Pons (tissue), 1 donor: ENCODE results near the gene AKAP8L.
A peak's percentile ranks its signal among the peaks of the same experiment; 100 is the strongest.

ENCODE experiments used
- DNase-seq: peaks from one replicate; pipeline ENCODE4 v3.0.0-alpha.2; 2016; ENCODE audit warnings: low spot score

Gene AKAP8L

GRCh38 chr19:15432629-15433518, 14.1 kb upstream of the AKAP8L start:
- peak; percentile 71 for DNase-seq

- DNase-seq, result no peak
Measured at GRCh38 chr19:15432018-15432494, 13.3 kb upstream of the AKAP8L start.

GRCh38 chr19:15431396-15432017, 12.7 kb upstream of the AKAP8L start:
- no peak for DNase-seq

- DNase-seq, result no peak
Measured at GRCh38 chr19:15430526-15431120, 11.8 kb upstream of the AKAP8L start.

DNA sequence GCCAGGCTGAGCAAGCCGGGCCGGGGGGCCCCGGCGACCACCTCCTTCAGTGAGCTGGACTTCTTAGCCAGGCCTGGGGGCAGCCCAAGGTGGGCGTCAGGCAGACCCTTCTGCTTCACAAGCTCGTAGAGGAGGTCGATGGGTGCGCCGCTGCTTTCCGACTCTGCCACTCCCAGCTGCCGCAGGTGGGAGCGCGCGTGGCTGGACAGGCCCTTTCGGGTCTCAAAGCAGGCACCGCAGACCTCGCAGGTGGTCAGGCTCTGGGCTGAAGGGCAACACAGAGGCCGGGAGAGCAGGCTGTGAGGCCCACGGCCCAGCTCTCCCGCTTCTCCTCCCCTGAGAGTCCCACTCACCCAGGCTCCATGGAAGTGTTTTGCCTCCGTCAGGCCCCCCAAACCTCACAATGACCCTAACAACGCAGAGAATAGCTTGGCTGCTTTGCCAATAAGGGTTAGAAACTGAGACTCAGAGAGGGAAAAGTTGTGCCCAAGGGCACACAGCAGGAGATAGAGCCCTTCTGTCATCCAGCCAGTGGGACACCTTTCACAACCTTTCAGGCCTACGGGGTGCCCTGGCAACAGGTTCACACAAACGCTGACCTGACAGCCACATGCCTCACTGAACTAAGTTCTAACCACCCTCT, 11.2 kb upstream of the AKAP8L start:
- no peak for DNase-seq

GRCh38 chr19:15428956-15429824, 10.4 kb upstream of the AKAP8L start:
- no peak for DNase-seq

DNA sequence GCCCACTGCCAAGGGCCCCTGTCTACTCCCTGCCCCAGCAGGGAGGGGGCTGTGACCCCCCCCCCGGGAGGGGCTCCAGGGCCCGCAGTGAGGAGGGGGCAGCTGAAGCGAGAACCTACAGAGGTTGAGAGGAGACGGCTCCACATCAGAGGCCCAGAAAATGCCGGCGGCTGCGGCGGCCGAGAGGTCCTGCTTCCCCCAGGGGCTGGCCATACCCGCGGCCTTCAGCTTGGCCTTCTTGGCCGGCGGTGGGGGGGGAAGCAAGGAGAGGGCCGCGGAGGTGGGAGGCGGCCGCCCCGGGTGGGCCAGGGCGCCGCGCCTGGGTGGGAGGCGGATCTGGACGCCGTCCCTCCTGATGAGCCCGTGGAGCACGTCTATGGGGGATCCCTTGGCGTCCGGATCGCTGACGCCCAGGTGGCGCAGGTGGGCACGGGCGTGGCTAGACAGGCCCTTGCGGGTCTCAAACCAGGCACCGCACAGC, 9.2 kb upstream of the AKAP8L start:
- no peak for DNase-seq

- DNase-seq, result no peak
Measured at GRCh38 chr19:15427350-15427700, 8.5 kb upstream of the AKAP8L start.

- DNase-seq, result no peak
Measured at GRCh38 chr19:15426485-15427349, 7.9 kb upstream of the AKAP8L start.

DNA sequence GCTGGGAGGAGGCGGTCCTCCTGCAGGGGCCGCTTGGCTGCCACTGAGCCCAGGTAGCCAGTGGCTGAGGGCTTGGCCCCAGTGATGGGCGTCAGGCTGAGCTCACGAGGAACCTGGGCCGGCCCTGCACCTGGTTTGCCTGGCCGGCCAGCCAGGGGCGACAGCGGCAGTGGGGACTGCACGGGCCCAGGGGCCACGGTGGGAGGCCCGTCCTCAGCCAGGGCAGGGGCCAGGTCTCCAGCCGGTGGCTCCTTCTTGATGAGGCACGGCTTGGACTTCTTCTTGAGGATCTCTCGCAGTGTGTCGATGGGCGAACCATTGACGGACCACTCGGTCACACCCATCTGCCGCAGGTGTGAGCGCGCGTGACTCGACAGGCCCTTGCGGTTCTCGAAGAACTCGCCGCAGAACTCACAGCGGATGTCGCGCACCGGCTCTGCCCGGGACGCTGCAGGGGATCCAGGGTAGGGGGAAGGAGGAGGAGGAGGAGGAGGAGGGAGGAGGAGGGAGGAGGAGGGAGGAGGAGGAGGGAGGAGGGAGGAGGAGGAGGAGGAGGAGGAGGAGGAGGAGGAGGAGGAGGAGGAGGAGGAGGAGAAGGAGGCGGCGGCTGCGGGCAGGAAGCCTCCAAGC, 6.6 kb upstream of the AKAP8L start:
- DNase-seq, result no peak

DNA sequence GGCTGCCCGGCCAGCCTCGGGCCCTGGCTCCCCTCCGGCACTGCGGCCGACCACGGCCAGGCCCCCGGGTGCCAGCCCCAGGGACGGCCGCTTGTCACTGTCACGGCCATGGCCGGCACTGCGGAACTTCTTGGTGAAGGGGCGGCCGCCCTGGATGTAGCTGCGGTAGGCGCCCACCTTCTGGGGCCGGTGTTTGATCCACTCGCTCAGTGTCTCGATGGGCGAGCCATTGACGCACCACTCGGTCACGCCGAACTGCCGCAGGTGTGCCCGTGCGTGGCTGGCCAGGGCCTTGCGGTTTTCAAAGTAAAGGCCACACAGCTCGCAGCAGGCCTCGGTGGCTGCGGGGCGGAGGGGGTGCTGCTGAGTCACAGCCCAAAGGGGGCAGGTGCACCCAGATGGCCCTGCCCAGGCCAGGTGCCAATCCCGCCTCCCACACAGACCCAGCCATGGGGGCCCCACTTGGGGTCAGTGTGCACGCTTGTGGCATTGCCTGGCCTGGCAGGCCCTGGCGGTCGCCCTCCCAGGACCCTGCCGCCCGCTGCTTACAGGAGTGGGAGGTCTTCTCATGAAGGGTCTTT, 6.0 kb upstream of the AKAP8L start:
- DNase-seq, result no peak

DNA sequence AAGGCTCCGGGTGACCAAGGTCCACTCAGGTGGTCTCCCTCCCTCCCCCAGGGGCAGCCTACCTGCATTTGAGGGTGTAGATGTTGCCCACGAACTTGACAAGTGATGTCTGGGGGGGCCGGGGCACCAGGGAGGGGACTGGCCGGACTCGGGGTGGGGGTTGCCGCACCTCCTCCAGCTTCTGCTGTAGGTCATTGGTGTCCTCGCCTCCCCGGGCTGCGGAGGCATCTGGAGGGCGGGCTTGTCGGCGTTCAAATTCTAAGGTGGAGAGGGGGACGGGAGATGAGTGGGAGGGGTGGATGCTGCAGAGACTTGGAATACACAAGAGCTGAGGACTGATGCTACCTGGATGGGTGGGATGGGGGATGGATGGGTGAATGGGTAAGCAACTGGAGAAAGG, 5.3 kb upstream of the AKAP8L start:
- DNase-seq, result no peak

GRCh38 chr19:15423130-15423529, 4.3 kb upstream of the AKAP8L start:
- DNase-seq, result no peak

GRCh38 chr19:15422296-15423075, 3.7 kb upstream of the AKAP8L start:
- DNase-seq, result no peak

DNA sequence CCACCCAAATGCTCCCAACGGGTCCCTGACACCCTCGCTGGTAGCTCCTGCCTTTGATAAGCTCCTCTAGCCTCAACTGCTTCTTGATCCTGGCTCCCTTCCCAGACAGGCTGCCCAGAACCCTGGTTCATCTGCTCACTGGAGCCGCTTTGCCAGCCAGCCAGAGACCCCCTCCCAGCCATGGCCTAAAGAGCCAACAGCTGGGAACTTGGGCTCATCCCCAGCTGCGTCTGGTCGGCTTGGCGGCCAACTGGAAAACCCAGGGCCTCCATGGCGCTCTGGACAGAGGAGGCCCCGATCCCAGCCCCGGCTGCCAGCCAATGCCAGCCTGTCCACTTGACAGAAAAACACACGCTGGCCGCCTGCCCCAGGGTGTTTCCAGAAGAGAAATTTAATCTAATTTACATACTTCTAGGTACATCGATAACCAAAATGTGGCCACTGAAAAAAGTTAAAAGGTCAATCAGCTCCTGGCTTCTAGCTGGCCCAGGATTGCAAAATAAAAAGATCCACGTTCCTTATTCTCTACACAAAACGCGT, 3.0 kb upstream of the AKAP8L start:
- DNase-seq, result peak; percentile 84

DNA sequence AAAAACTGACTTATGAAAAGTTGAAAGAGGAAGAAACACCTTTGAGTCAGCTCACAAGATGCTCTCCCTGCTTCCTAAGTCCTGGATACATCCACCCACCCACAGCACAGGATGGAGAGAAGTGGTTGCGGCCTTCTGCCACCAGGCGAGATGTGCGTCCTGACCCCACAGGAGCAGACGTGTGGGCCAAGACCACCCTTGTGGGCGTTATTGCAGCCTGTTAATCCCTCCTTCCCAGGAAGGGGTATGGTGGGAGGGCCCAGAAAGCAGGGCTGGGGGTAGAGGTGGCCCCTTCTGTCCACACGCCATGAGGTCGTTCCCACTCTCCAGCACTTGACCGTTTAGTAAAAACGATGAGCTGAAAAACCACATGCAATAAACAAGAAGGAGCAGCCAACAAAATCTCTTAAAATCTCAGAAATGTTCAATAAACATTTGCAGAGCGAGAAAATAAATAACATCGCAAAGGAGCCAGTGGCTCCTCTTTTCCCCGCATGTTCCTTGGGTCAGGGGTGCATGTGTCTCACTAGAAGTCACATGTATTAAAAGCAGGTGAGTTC, 2.4 kb upstream of the AKAP8L start:
- DNase-seq, result no peak

- peak; percentile 31 for DNase-seq
Measured at GRCh38 chr19:15419413-15420025, 731 bp upstream of the AKAP8L start.

GRCh38 chr19:15418231-15418578, 583 bp downstream of the AKAP8L start:
- DNase-seq, result no peak
